HG03354 (cell line): ENCODE results near the gene HGF.

Experiments used
- ATAC-seq: cut with Tn5 transposase; IDR thresholded peaks from one replicate; pipeline ENCODE4 v1.9.1; 2021; ENCODE audit warnings: mild to moderate bottlenecking; ENCODE audit not compliant: unreplicated experiment, poor library complexity, severe bottlenecking

Gene HGF

DNA sequence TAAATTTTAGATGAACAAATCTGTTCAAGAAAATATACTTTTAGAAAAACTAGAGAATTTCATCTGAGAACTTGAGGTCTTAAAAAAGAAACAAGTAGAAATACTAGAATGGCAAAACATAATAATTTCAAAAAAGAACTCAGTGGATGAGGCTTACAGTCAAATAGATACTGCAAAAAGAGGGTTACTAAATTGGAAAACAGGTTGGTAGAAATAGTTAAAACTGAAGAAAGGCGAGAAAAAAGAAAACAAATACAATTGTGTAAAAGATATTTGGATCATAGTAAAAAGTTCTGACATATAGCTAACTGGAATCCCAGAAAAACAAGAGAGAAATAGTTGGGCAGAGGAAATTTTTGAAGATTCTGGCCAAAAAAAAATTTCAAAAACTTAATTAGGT is 117.6 kb downstream of the HGF start:
- ATAC-seq: no peak
